HG03039 (cell line): Measurements from ENCODE around the gene TMEM37.

Experiments
- ATAC-seq: cut with Tn5 transposase; IDR thresholded peaks from one replicate; pipeline ENCODE4 v1.9.1; 2021; ENCODE audit warnings: mild to moderate bottlenecking, moderate library complexity; ENCODE audit not compliant: unreplicated experiment

The TMEM37 gene

GRCh38 chr2:119432851-119433522 lies 1.3 kb downstream of the TMEM37 start:
- no peak for ATAC-seq

GRCh38 chr2:119433636-119434327 lies 2.1 kb downstream of the TMEM37 start:
- ATAC-seq = no peak

GRCh38 chr2:119434664-119435063 lies 3.0 kb downstream of the TMEM37 start:
- ATAC-seq = no peak

GRCh38 chr2:119435081-119435952 lies 3.7 kb downstream of the TMEM37 start:
- ATAC-seq = no peak

GRCh38 chr2:119435953-119436297 lies 4.3 kb downstream of the TMEM37 start:
- no peak for ATAC-seq

GRCh38 chr2:119436993-119437772 lies 5.5 kb downstream of the TMEM37 start:
- ATAC-seq = no peak

- no peak for ATAC-seq
Measured at GRCh38 chr2:119438128-119438656, 6.5 kb downstream of the TMEM37 start.

- ATAC-seq = no peak
Measured at GRCh38 chr2:119438726-119439284, 7.2 kb downstream of the TMEM37 start.

- no peak for ATAC-seq
Measured at GRCh38 chr2:119439574-119440500, 8.2 kb downstream of the TMEM37 start.

GRCh38 chr2:119440501-119440870 lies 8.8 kb downstream of the TMEM37 start:
- no peak for ATAC-seq

GRCh38 chr2:119440873-119441272 lies 9.2 kb downstream of the TMEM37 start:
- no peak for ATAC-seq

GRCh38 chr2:119441376-119442225 lies 9.9 kb downstream of the TMEM37 start:
- ATAC-seq = no peak

- ATAC-seq = no peak
Measured at GRCh38 chr2:119442226-119442619, 10.6 kb downstream of the TMEM37 start.

- no peak for ATAC-seq
Measured at GRCh38 chr2:119442850-119443249, 11.2 kb downstream of the TMEM37 start.

GRCh38 chr2:119446037-119446436 lies 14.4 kb downstream of the TMEM37 start:
- no peak for ATAC-seq

GRCh38 chr2:119448427-119449141 lies 16.9 kb downstream of the TMEM37 start:
- no peak for ATAC-seq

- ATAC-seq = no peak
Measured at GRCh38 chr2:119449521-119449920, 17.9 kb downstream of the TMEM37 start.
